ENCODE results near the gene ARHGAP24.
A peak's percentile ranks its signal among the peaks of the same experiment; 100 is the strongest.

Gene ARHGAP24

GRCh38 chr4:85741921-85742591 is 267.1 kb downstream of the ARHGAP24 start:
- no peak for DNase-seq

DNA sequence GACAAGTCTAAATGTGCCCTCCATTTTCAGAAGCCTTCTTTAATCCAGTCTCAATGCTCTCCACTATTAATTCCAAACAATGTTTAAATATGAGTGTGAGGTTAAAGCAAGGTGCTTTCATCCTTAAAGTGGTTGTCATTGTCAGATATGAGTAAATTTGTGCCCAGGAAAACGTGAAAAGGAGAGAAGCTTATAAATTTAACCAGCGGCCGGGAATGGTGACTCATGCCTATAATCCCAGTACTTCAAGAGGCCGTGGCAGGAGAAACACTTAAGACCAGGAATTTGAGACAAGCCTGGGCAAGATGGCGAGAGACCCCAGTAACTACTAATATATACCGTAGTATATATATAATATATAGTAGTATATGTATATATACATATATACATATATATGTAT is 270.0 kb downstream of the ARHGAP24 start:
- DNase-seq = no peak

DNA sequence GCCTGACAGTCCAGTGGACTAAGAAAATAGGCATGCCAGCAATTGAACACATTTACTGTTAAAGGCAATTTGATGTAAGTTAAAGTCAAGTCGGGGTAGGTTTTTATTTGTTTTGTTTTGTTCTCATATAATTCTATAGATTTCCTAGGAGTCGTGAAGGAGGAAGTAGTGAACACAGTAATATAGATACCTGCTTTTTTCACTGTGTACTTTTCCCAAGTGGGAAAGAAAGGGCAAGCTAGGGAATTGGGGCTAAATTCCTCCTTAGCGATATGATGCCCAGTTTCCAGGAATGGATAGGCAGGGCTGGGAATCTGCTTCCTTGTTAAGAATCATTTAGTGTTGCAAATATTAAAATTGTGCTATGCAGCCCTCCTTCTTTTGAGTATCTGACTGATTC is 271.0 kb downstream of the ARHGAP24 start:
- DNase-seq = no peak

DNA sequence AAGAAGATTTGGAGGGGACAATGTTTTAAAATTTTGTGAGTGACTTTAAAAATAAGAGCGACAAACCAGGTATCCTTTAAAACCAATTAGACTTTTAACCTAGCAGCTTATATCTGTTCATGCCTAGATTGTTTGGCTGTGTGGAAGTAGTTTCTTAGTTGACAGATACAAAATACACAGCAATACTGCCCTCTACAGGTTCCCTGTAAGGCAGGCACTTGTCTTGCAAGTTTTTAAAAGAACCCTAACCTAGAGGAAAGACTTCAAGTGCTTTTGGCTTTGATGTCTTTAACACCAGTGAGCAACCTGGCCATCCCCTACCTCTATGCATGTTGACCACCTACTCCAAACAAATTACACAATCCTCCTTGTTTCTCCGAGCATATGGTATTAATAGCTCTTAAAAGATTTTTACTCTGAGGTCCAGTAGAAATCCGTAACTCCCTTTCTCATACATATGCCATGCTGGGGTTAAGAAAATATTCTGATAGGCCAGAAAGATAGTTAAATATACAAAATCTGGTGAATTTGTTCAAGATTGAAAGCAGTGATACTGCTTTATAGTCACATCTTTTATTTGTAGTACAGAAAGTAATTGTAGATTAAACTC is 273.0 kb downstream of the ARHGAP24 start:
- peak; percentile 77 for DNase-seq

- peak; percentile 54 for DNase-seq
Measured at GRCh38 chr4:85748654-85749053, 273.7 kb downstream of the ARHGAP24 start.

GRCh38 chr4:85751866-85752265 is 276.9 kb downstream of the ARHGAP24 start:
- DNase-seq = no peak

GRCh38 chr4:85755285-85755684 is 280.3 kb downstream of the ARHGAP24 start:
- DNase-seq = no peak

GRCh38 chr4:85756938-85757337 is 282.0 kb downstream of the ARHGAP24 start:
- peak; percentile 54 for DNase-seq

DNA sequence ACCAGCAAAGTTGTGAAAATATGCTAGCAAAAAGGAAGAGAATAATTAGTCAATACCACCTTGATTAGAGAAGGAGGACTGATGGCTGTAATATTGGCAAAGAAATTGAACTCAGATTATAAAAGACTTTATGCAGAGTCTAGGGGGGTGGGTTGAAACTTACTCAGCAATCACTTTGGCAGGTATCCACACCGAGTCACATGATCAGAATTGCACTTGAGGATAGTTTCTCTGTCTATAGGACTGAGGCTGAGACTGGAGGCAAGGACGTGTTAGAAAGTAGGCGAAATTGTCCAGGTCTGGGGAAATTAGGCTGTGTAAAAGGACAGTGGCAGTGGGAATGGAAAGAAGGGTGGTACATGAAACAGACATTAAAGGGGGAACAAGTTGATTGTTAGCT is 284.4 kb downstream of the ARHGAP24 start:
- DNase-seq = no peak

DNA sequence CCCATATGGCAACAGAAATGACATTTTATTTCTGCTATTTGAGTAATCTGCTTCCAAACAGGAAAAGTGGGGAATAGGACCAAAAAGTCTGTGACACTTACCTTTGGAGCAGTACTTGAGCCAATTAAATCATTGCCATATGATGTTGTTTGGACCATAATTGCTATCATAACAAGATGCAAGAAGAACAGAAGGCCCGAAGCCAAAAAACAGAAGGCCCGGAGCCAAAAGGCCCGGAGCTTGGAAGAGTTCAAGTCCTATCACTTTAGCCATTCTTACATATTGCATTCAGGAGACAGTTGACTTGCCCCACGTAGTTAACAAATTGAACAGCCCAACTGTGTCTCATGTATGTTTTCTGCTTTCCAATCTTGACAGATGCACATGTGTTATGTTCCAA is 285.6 kb downstream of the ARHGAP24 start:
- DNase-seq = no peak

- DNase-seq = no peak
Measured at GRCh38 chr4:85761803-85762528, 287.0 kb downstream of the ARHGAP24 start.

GRCh38 chr4:85762529-85762871 is 287.6 kb downstream of the ARHGAP24 start:
- DNase-seq = peak; percentile 90

GRCh38 chr4:85763202-85763601 is 288.3 kb downstream of the ARHGAP24 start:
- DNase-seq = no peak

DNA sequence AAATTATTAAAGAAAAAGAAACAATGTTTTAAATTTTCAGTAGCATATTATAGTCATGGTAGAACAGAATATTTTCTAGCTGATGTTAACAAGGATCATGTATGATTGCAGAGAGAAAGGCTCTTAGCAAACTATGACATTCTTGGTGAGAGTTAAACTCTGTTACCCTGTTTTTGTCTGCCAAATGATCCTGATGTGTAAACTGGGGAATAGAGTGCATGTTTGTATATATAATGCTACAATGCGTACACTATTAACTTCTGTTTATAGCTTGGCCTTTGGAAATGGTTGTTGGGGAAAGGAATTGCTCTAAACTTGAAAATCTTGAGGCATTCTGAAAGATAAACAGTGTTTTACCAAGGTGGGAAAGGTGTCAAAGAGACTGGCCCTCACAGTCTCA is 292.7 kb downstream of the ARHGAP24 start:
- no peak for DNase-seq

DNA sequence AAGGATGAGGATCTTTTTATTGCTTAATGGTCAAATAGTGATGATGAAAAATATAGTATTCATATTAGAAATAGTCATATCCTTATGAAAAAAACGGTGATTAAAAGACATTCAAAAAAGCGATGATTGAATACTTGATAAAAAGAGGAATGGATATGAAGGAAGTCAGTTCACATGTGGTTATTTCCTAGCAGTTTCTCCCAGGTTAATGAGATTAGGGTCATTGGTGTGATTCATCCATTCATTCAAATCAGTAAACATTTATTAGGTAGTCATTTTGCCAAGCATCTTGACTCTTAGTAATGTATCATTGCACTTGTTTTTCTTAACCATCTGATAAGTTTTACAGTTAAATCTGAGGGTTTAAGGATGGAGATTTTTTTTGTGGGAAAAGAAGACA is 294.1 kb downstream of the ARHGAP24 start:
- DNase-seq = no peak

DNA sequence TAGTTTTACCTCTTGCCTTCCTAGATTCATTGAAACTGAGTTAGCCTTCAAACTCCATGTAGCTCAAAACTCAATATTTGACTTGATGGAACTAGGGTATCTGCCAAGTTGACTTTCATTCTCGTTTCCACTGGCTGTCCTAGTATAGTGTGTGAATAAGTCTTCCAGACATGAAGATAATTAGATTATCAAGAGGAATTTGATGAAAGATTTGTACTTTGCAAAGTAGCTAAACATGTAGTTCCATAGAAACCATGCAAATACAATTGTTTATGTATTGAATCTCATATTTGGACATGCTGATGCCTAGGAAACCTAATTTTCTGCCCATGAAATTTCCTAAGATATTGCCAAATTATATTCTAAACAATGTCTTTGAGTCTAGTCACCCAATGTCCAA is 297.5 kb downstream of the ARHGAP24 start:
- DNase-seq = peak; percentile 42

GRCh38 chr4:85773372-85773771 is 298.4 kb downstream of the ARHGAP24 start:
- DNase-seq = no peak

- no peak for DNase-seq
Measured at GRCh38 chr4:85774000-85774399, 299.1 kb downstream of the ARHGAP24 start.

GRCh38 chr4:85774489-85774888 is 299.5 kb downstream of the ARHGAP24 start:
- no peak for DNase-seq

GRCh38 chr4:85776096-85776495 is 301.1 kb downstream of the ARHGAP24 start:
- no peak for DNase-seq

DNA sequence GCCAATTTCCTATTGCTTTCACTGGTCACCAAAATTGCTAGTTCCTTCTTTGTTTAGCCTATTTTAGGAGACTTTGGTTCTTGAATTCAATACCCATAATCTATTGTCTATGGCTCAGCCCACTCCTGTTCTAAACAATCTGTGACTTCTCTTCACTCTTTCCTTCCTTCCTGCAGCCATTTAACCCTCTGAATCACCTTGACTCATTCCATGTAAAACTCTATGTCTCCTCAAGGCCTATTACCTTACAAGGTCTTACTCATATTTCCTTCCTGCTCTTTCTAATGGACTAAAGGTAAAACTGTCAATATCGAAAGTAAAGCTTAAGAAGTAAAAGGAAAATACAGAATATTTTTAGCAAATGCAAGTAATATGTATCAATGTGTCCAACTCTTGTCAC is 301.6 kb downstream of the ARHGAP24 start:
- peak; percentile 26 for DNase-seq

DNA sequence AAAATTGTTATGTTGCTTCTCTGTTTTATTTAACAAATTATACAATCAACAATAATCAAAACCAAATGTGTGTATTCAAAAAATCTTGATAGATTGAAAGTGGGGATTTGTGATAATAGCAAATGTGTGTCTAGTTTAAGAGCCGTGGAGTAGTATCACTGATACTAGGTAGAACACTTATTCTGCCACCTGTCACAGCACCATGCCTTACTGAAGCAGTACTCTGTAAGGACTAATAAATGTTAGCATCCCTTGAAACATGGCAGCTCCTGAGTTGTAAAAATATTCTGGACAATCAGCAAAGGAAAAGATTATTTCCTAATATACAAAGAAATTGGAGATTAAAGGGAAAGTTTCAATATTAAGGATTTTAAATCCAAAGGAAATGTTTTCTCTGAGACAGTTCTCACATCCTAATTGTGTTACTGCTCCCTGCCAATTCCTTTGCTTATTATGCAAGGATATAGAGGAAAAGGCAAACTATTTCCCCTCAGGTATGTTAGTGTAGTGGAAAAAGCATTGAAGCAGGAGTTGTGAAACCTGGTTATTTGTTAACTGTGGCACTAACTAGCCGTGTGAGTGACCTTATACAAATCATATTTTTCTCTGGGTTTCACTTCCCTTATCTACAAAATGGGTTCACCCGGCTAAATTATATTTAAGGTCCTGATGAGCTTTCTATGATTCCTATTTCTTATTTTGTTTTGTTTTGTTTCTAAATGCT is 303.1 kb downstream of the ARHGAP24 start:
- no peak for DNase-seq

DNA sequence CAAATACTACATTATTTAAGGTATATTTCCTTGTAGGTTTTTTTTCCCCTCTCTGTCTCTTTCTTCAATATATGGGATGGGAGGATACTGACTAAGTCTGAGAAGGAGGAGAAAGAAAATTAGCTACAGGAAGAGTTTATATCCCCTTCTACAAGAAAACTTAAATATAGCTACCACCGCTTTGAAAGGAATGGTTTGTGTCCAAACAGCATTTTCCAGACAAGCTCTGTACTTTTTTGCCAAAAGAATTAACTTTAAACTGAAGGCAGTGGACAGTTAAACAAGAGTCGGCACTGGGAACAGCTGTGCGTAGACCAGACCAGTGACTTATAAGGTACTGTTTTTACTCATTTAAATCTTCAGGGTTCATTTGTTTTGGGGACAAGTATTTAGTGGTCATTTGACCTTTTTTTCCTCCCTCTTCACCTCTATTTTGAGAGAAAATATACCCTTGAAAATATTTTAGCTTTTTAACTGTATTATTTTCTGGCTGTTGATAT is 303.7 kb downstream of the ARHGAP24 start:
- peak; percentile 27 for DNase-seq

Measured in fibroblast of skin of abdomen (primary cell).